Gastrocnemius medialis (tissue), 4 donors: ENCODE data around the gene PACS1.

Experiments
- CTCF ChIP-seq, 5 experiments: fragments of 450-650 bp in 3 of 5; fragments of 200-600 bp in 2 of 5; sonication (generic) in 2 of 5; IDR thresholded peaks in 4 of 5; conservative IDR thresholded peaks in 1 of 5; 1 replicate in 4 of 5; 2 replicates in 1 of 5; pipeline ENCODE4 v1.5.1; 2016 to 2019; ENCODE audit warnings: antibody characterized with exemption in 5 of 5, mild to moderate bottlenecking in 3 of 5, moderate library complexity in 3 of 5
- POLR2A ChIP-seq, 2 donors: fragments of 450-650 bp; IDR thresholded peaks; one replicate each; pipeline ENCODE4 v1.6.1; 2017; ENCODE audit warnings: antibody characterized with exemption in 2 of 2, mild to moderate bottlenecking in 2 of 2, moderate library complexity in 2 of 2

- TF ChIP-seq CTCF (IDR thresholded peaks at IDR 0.05 in 4 of 5, conservative IDR thresholded peaks at IDR 0.05 in 1 of 5) (no peak), POLR2A (IDR thresholded peaks at IDR 0.05) (no peak)
Observed at GRCh38 chr11:66226101-66226500, 156.0 kb downstream of the PACS1 start.
